Measurements from ENCODE around the gene VPS25. TPM values are rescaled to one million over a fixed set of nuclear protein-coding genes. Genes with fewer than 3 reads are reported as not detected.

VPS25 gene
- total and polyA plus RNA-seq, 8 donors: 4.1 to 79.6 (median 46.5) TPM

DNA sequence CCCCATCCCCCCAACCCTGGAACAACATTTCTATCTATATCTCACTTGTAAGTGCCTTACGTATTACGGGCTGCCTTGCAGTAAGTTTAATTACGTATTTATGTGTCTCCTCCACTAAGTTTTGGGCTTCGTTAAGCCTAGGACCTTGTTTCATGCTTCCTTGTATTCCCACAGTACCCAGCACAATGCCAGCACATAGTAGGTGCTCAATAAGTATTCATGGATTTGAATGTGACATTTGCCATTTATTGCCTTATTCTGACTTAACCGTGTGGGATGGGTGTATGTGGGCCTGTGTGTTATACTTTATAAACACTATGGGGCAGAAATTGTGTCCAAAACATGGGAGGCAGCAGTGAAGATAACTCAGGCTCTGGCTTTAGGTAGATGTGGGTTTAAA is 19.3 kb downstream of the VPS25 start:
- WGBS, 5 donors: 50 to 69% (median 56%) methylated on average over 5 of the region's 5 CpGs
- peaks cover 0 to 9% (median 0%) of the 10 kb centered on the region in 3 donors for H3K27me3 ChIP-seq
- no peak overlapping the region for H3K27ac ChIP-seq
- peaks cover 0 to 28% (median 17%) of the 10 kb centered on the region in 4 donors for H3K36me3 ChIP-seq
- no peak overlapping the region for H3K4me3 ChIP-seq
- TF ChIP-seq POLR2A (IDR thresholded peaks at IDR 0.05) (no peak), POLR2AphosphoS5 (IDR thresholded peaks at IDR 0.05) (no peak), EP300 (IDR thresholded peaks at IDR 0.05) (no peak)
- TF ChIP-seq, protein P1, sequence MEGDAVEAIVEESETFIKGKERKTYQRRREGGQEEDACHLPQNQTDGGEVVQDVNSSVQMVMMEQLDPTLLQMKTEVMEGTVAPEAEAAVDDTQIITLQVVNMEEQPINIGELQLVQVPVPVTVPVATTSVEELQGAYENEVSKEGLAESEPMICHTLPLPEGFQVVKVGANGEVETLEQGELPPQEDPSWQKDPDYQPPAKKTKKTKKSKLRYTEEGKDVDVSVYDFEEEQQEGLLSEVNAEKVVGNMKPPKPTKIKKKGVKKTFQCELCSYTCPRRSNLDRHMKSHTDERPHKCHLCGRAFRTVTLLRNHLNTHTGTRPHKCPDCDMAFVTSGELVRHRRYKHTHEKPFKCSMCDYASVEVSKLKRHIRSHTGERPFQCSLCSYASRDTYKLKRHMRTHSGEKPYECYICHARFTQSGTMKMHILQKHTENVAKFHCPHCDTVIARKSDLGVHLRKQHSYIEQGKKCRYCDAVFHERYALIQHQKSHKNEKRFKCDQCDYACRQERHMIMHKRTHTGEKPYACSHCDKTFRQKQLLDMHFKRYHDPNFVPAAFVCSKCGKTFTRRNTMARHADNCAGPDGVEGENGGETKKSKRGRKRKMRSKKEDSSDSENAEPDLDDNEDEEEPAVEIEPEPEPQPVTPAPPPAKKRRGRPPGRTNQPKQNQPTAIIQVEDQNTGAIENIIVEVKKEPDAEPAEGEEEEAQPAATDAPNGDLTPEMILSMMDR (IDR thresholded peaks at IDR 0.05): no peak
- no peak for DNase-seq
- no peaks in the 10 kb centered on the region for H3K9me3 ChIP-seq
- intact Hi-C loops (cut with DNase I; ENCODE audit: low total_unique reads): no loop called here
- peaks cover 9 to 20% (median 15%) of the 10 kb centered on the region in 4 donors for H3K4me1 ChIP-seq

DNA sequence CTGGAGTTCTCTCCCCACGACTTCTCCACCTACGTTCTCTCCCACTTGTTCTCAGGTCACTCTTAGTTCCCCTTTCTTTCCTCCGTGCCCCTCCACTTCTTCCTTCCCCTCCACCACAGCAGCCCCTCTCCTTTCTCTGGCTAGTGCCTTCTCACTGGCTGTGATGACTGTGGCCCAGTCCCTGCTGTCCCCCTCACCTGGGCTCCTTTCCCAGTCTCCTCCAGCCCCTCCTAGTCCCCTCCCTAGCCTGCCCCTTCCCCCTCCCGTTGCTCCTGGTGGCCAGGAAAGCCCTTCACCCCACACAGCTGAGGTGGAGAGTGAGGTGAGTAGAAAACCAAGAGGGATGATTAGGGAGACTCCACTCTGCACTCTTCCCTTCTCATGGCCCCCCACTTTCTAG is 21.8 kb downstream of the VPS25 start:
- peaks cover 0 to 28% (median 17%) of the 10 kb centered on the region in 4 donors for H3K36me3 ChIP-seq
- intact Hi-C loops (cut with DNase I; ENCODE audit: low total_unique reads): no loop called here
- peaks cover 14 to 36% (median 27%) of the 10 kb centered on the region in 4 donors for H3K4me1 ChIP-seq
- TF ChIP-seq POLR2AphosphoS5 (IDR thresholded peaks at IDR 0.05) (no peak), POLR2A (IDR thresholded peaks at IDR 0.05) (no peak), EP300 (IDR thresholded peaks at IDR 0.05) (no peak)
- TF ChIP-seq, protein P1 (IDR thresholded peaks at IDR 0.05): no peak
- peak overlapping the region in 2 of 5 donors; percentile 21 to 31 for H3K27ac ChIP-seq
- H3K9me3 ChIP-seq: no peaks in the 10 kb centered on the region
- no peak for DNase-seq
- H3K4me3 ChIP-seq: no peak overlapping the region
- H3K27me3 ChIP-seq: no peaks in the 10 kb centered on the region
- WGBS, 5 donors: 52 to 70% (median 63%) methylated on average over 4 of the region's 4 CpGs

DNA sequence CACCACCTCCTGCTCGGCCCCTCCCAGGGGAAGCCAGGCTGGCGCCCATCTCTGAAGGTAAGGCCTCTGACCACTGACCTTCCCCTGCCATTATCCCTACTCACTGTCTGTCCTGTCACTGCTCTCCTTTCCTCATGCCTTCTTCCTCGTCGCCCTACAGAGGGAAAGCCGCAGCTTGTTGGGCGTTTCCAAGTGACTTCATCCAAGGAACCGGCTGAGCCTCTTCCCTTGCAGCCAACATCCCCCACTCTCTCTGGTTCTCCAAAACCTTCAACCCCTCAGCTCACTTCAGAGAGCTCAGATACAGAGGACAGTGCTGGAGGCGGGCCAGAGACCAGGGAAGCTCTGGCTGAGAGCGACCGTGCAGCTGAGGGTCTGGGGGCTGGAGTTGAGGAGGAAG is 22.2 kb downstream of the VPS25 start:
- peak overlapping the region in 2 of 5 donors; percentile 21 to 31 for H3K27ac ChIP-seq
- no peaks in the 10 kb centered on the region for H3K27me3 ChIP-seq
- 79 to 87% (median 85%) methylated on average over 10 of the region's 10 CpGs for WGBS, 5 donors
- no peaks in the 10 kb centered on the region for H3K9me3 ChIP-seq
- intact Hi-C loops (cut with DNase I; ENCODE audit: low total_unique reads): no loop called here
- H3K36me3 ChIP-seq: peaks cover 0 to 28% (median 17%) of the 10 kb centered on the region in 4 donors
- TF ChIP-seq, protein P1 (IDR thresholded peaks at IDR 0.05): no peak
- TF ChIP-seq POLR2AphosphoS5 (IDR thresholded peaks at IDR 0.05) (no peak), POLR2A (IDR thresholded peaks at IDR 0.05) (no peak), EP300 (IDR thresholded peaks at IDR 0.05) (no peak)
- no peak overlapping the region for H3K4me3 ChIP-seq
- peaks cover 14 to 36% (median 27%) of the 10 kb centered on the region in 4 donors for H3K4me1 ChIP-seq
- DNase-seq: no peak

DNA sequence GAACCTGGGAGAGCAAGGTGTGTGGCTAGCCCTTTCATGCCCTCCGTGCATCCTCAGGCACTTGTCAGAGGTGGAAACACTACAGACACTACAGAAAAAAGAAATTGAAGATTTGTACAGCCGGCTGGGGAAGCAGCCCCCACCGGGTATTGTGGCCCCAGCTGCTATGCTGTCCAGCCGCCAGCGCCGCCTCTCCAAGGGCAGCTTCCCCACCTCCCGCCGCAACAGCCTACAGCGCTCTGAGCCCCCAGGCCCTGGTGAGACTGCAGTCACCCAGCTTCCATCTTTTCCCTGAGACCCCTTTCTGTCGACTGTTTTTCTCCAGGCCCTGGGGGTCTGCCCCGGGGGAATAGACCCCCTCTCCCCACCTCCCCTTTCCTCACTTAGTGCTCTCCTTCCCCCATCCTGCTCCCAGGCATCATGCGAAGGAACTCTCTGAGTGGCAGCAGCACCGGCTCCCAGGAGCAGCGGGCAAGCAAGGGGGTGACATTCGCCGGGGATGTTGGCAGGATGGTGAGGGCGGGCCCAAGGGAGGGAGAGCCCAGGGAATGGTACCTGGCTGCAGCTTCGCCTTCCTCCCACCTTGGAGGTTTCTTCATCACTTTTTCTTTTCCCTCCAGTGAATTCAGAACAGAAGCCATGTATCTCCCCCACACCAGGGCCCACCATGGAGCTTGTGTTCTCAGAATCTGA is 23.0 kb downstream of the VPS25 start:
- Histone ChIP-seq H3K27me3 (no peaks in the 10 kb centered on the region), H3K4me3 (no peak overlapping the region), H3K9me3 (no peaks in the 10 kb centered on the region), H3K4me1 (peaks cover 14 to 36% (median 27%) of the 10 kb centered on the region in 4 donors), H3K27ac (peak overlapping the region; percentile 87 to 91 (median 89)), H3K36me3 (peaks cover 0 to 28% (median 17%) of the 10 kb centered on the region in 4 donors)
- WGBS, 5 donors: 85 to 93% (median 91%) methylated on average over 14 to 18 of the region's 18 CpGs
- DNase-seq: no peak
- TF ChIP-seq POLR2A (IDR thresholded peaks at IDR 0.05) (no peak), POLR2AphosphoS5 (IDR thresholded peaks at IDR 0.05) (no peak), EP300 (IDR thresholded peaks at IDR 0.05) (no peak)
- TF ChIP-seq, protein P1 (IDR thresholded peaks at IDR 0.05): no peak
- intact Hi-C loops (cut with DNase I; ENCODE audit: low total_unique reads): no loop called here
